ENCODE measurements around the gene TFEB.

The TFEB gene

GRCh38 chr6:41733707-41734665 is 1.4 kb downstream of the TFEB start:
- H3K9ac ChIP-seq (ENCODE audit: low read length): peak overlapping the region; percentile 53

GRCh38 chr6:41733360-41733706 is 2.1 kb downstream of the TFEB start:
- Histone ChIP-seq H3K4me1 (ENCODE audit: insufficient read depth, low read length) (peaks cover 43% of the 10 kb centered on the region), H3K27me3 (ENCODE audit: control insufficient read depth in 1 of 2, insufficient read depth in 2 of 2, low read length in 2 of 2) (no peaks in the 10 kb centered on the region)

More at GRCh38 chr6:41733707-41734665, 1.4 kb downstream of the TFEB start:
- Histone ChIP-seq H3K4me1 (ENCODE audit: insufficient read depth, low read length) (peaks cover 43% of the 10 kb centered on the region), H3K36me3 (ENCODE audit: insufficient read depth, low read length) (no peaks in the 10 kb centered on the region), H3K9me3 (ENCODE audit: low read length) (no peaks in the 10 kb centered on the region), H3K27me3 (ENCODE audit: control insufficient read depth in 1 of 2, insufficient read depth in 2 of 2, low read length in 2 of 2) (no peaks in the 10 kb centered on the region), H3K4me3 (ENCODE audit: low read depth in 1 of 2, low read length in 2 of 2) (peak overlapping the region; percentile 70 to 81), H3K27ac (ENCODE audit: low read depth, low read length) (peak overlapping the region; percentile 98)

GRCh38 chr6:41732591-41733359 is 2.6 kb downstream of the TFEB start:
- H3K9me3 ChIP-seq (ENCODE audit: low read length): no peaks in the 10 kb centered on the region
- peak overlapping the region in 1 of 2 donors; percentile 70 for H3K4me3 ChIP-seq (ENCODE audit: low read depth in 1 of 2, low read length in 2 of 2)
- no peaks in the 10 kb centered on the region for H3K36me3 ChIP-seq (ENCODE audit: insufficient read depth, low read length)
- H3K27ac ChIP-seq (ENCODE audit: low read depth, low read length): peak overlapping the region; percentile 98
- H3K27me3 ChIP-seq (ENCODE audit: control insufficient read depth in 1 of 2, insufficient read depth in 2 of 2, low read length in 2 of 2): no peaks in the 10 kb centered on the region
- H3K4me1 ChIP-seq (ENCODE audit: insufficient read depth, low read length): peaks cover 43% of the 10 kb centered on the region
- peak overlapping the region; percentile 53 for H3K9ac ChIP-seq (ENCODE audit: low read length)

More at GRCh38 chr6:41733360-41733706, 2.1 kb downstream of the TFEB start:
- Histone ChIP-seq H3K9ac (ENCODE audit: low read length) (peak overlapping the region; percentile 53), H3K27ac (ENCODE audit: low read depth, low read length) (peak overlapping the region; percentile 98), H3K4me3 (ENCODE audit: low read depth in 1 of 2, low read length in 2 of 2) (peak overlapping the region; percentile 70 to 81), H3K36me3 (ENCODE audit: insufficient read depth, low read length) (no peaks in the 10 kb centered on the region), H3K9me3 (ENCODE audit: low read length) (no peaks in the 10 kb centered on the region)

GRCh38 chr6:41732149-41732548 is 3.3 kb downstream of the TFEB start:
- H3K4me3 ChIP-seq (ENCODE audit: low read depth in 1 of 2, low read length in 2 of 2): no peak overlapping the region
- H3K27ac ChIP-seq (ENCODE audit: low read depth, low read length): no peak overlapping the region
- H3K9me3 ChIP-seq (ENCODE audit: low read length): no peaks in the 10 kb centered on the region
- H3K27me3 ChIP-seq (ENCODE audit: control insufficient read depth in 1 of 2, insufficient read depth in 2 of 2, low read length in 2 of 2): no peaks in the 10 kb centered on the region
- no peaks in the 10 kb centered on the region for H3K36me3 ChIP-seq (ENCODE audit: insufficient read depth, low read length)
- H3K4me1 ChIP-seq (ENCODE audit: insufficient read depth, low read length): peaks cover 43% of the 10 kb centered on the region
- H3K9ac ChIP-seq (ENCODE audit: low read length): no peak overlapping the region

- Histone ChIP-seq H3K4me3 (ENCODE audit: low read depth in 1 of 2, low read length in 2 of 2) (no peak overlapping the region), H3K4me1 (ENCODE audit: insufficient read depth, low read length) (peaks cover 43% of the 10 kb centered on the region), H3K9ac (ENCODE audit: low read length) (no peak overlapping the region), H3K27ac (ENCODE audit: low read depth, low read length) (no peak overlapping the region), H3K27me3 (ENCODE audit: control insufficient read depth in 1 of 2, insufficient read depth in 2 of 2, low read length in 2 of 2) (no peaks in the 10 kb centered on the region), H3K36me3 (ENCODE audit: insufficient read depth, low read length) (no peaks in the 10 kb centered on the region), H3K9me3 (ENCODE audit: low read length) (no peaks in the 10 kb centered on the region)
These were observed 3.8 kb downstream of the TFEB start for GRCh38 chr6:41731561-41732086.

GRCh38 chr6:41730531-41731436 is 4.6 kb downstream of the TFEB start:
- Histone ChIP-seq H3K36me3 (ENCODE audit: insufficient read depth, low read length) (no peaks in the 10 kb centered on the region), H3K4me1 (ENCODE audit: insufficient read depth, low read length) (peaks cover 39% of the 10 kb centered on the region), H3K27me3 (ENCODE audit: control insufficient read depth in 1 of 2, insufficient read depth in 2 of 2, low read length in 2 of 2) (no peaks in the 10 kb centered on the region), H3K9me3 (ENCODE audit: low read length) (no peaks in the 10 kb centered on the region), H3K27ac (ENCODE audit: low read depth, low read length) (no peak overlapping the region), H3K4me3 (ENCODE audit: low read depth in 1 of 2, low read length in 2 of 2) (no peak overlapping the region), H3K9ac (ENCODE audit: low read length) (no peak overlapping the region)

GRCh38 chr6:41729624-41730023 is 5.8 kb downstream of the TFEB start:
- H3K36me3 ChIP-seq (ENCODE audit: insufficient read depth, low read length): no peaks in the 10 kb centered on the region
- no peak overlapping the region for H3K27ac ChIP-seq (ENCODE audit: low read depth, low read length)
- no peaks in the 10 kb centered on the region for H3K27me3 ChIP-seq (ENCODE audit: control insufficient read depth in 1 of 2, insufficient read depth in 2 of 2, low read length in 2 of 2)
- H3K9ac ChIP-seq (ENCODE audit: low read length): no peak overlapping the region
- H3K4me1 ChIP-seq (ENCODE audit: insufficient read depth, low read length): peaks cover 43% of the 10 kb centered on the region
- no peaks in the 10 kb centered on the region for H3K9me3 ChIP-seq (ENCODE audit: low read length)
- H3K4me3 ChIP-seq (ENCODE audit: low read depth in 1 of 2, low read length in 2 of 2): no peak overlapping the region

GRCh38 chr6:41728954-41729353 is 6.5 kb downstream of the TFEB start:
- Histone ChIP-seq H3K4me3 (ENCODE audit: low read depth in 1 of 2, low read length in 2 of 2) (no peak overlapping the region), H3K27ac (ENCODE audit: low read depth, low read length) (no peak overlapping the region), H3K9me3 (ENCODE audit: low read length) (no peaks in the 10 kb centered on the region), H3K4me1 (ENCODE audit: insufficient read depth, low read length) (peaks cover 49% of the 10 kb centered on the region), H3K27me3 (ENCODE audit: control insufficient read depth in 1 of 2, insufficient read depth in 2 of 2, low read length in 2 of 2) (no peaks in the 10 kb centered on the region), H3K9ac (ENCODE audit: low read length) (no peak overlapping the region), H3K36me3 (ENCODE audit: insufficient read depth, low read length) (no peaks in the 10 kb centered on the region)

- H3K36me3 ChIP-seq (ENCODE audit: insufficient read depth, low read length): no peaks in the 10 kb centered on the region
- peaks cover 48% of the 10 kb centered on the region for H3K4me1 ChIP-seq (ENCODE audit: insufficient read depth, low read length)
- no peak overlapping the region for H3K4me3 ChIP-seq (ENCODE audit: low read depth in 1 of 2, low read length in 2 of 2)
- H3K9me3 ChIP-seq (ENCODE audit: low read length): no peaks in the 10 kb centered on the region
- H3K27ac ChIP-seq (ENCODE audit: low read depth, low read length): no peak overlapping the region
- no peaks in the 10 kb centered on the region for H3K27me3 ChIP-seq (ENCODE audit: control insufficient read depth in 1 of 2, insufficient read depth in 2 of 2, low read length in 2 of 2)
- H3K9ac ChIP-seq (ENCODE audit: low read length): no peak overlapping the region
These were observed 7.1 kb downstream of the TFEB start for GRCh38 chr6:41728073-41728936.

- H3K36me3 ChIP-seq (ENCODE audit: insufficient read depth, low read length): no peaks in the 10 kb centered on the region
- no peaks in the 10 kb centered on the region for H3K9me3 ChIP-seq (ENCODE audit: low read length)
- no peak overlapping the region for H3K4me3 ChIP-seq (ENCODE audit: low read depth in 1 of 2, low read length in 2 of 2)
- no peak overlapping the region for H3K9ac ChIP-seq (ENCODE audit: low read length)
- H3K27ac ChIP-seq (ENCODE audit: low read depth, low read length): no peak overlapping the region
- H3K27me3 ChIP-seq (ENCODE audit: control insufficient read depth in 1 of 2, insufficient read depth in 2 of 2, low read length in 2 of 2): no peaks in the 10 kb centered on the region
- H3K4me1 ChIP-seq (ENCODE audit: insufficient read depth, low read length): peaks cover 48% of the 10 kb centered on the region
These were observed 7.7 kb downstream of the TFEB start for GRCh38 chr6:41727705-41728072.

All from muscle layer of colon (tissue), 2 donors.